K562 (cell line): Measurements from ENCODE around the gene SULT2A1. TPM values are rescaled to one million over a fixed set of nuclear protein-coding genes. Genes with fewer than 3 reads are reported as not detected.

Experiments used
- ETV5 ChIP-seq: sonication (generic); formaldehyde crosslinking; IDR thresholded peaks from 2 replicates; pipeline ENCODE4 v1.4.0; 2020; ENCODE audit warnings: low read depth, mild to moderate bottlenecking, missing genetic modification reagents
- HDAC8 ChIP-seq: fragments of 450-650 bp; IDR thresholded peaks from 2 replicates; pipeline ENCODE4 v1.6.1; 2016; ENCODE audit warnings: mild to moderate bottlenecking, missing genetic modification characterization, moderate library complexity, missing compliant biosample characterization
- MBD2 ChIP-seq: sonication (generic); IDR thresholded peaks from 2 replicates; pipeline ENCODE4 v1.6.1; 2016; ENCODE audit warnings: low read depth, borderline replicate concordance
- PTBP1 ChIP-seq: fragments of 200-400 bp; formaldehyde crosslinking; IDR thresholded peaks from 2 replicates; pipeline ENCODE4 v1.6.1; 2017; ENCODE audit warnings: low read depth, low read length
- SAP30 ChIP-seq: fragments of 200-600 bp; sonication (generic); IDR thresholded peaks from 2 replicates; pipeline ENCODE4 v1.6.1; 2012; ENCODE audit warnings: borderline replicate concordance, low read depth, mild to moderate bottlenecking, moderate library complexity, low read length, control low read depth, inconsistent platforms; ENCODE audit not compliant: insufficient read depth, poor library complexity, severe bottlenecking
- SMAD3 ChIP-seq: fragments of 450-650 bp; formaldehyde crosslinking; conservative IDR thresholded peaks from 2 replicates; pipeline ENCODE4 v1.4.0; 2020; ENCODE audit warnings: mild to moderate bottlenecking
- SMAD4 ChIP-seq: fragments of 250-450 bp; sonication (Bioruptor Pico); conservative IDR thresholded peaks from 2 replicates; pipeline ENCODE4 v1.8.0; 2021; ENCODE audit warnings: inconsistent platforms, mild to moderate bottlenecking, moderate library complexity
- SRSF3 ChIP-seq: fragments of 200-400 bp; formaldehyde crosslinking; IDR thresholded peaks from 2 replicates; pipeline ENCODE4 v1.6.1; 2016; ENCODE audit warnings: mild to moderate bottlenecking, low read length, moderate library complexity; ENCODE audit not compliant: insufficient read depth
- TARDBP ChIP-seq: fragments of 450-650 bp; IDR thresholded peaks from 2 replicates; pipeline ENCODE4 v1.6.1; 2016
- ZNF41 ChIP-seq: fragments of 250-450 bp; sonication (Bioruptor Pico); conservative IDR thresholded peaks from 2 replicates; pipeline ENCODE4 v1.4.0; 2020; ENCODE audit warnings: mild to moderate bottlenecking
- ZNF780A ChIP-seq: fragments of 250-450 bp; sonication (Bioruptor Pico); IDR thresholded peaks from 2 replicates; pipeline ENCODE4 v1.5.0; 2021; ENCODE audit warnings: mild to moderate bottlenecking
- polyA plus RNA-seq, 8 experiments: library from polyadenylated mRNA; depleted of rRNA in 4 of 8; stranded (reverse) in 5 of 8; unstranded in 3 of 8; fragments of >200 nt; fragmentation: Nextera tagmentation in 2 of 8; fragmentation: Illumina TruSeq in 1 of 8; extraction: Ambion mirVana in 2 of 8; extraction: Trizol in 1 of 8; gene quantifications; 2 replicates each; pipeline versions ENCODE4 v1.2.1 to v1.2.3, GENCODE V29; 2011 to 2014; ENCODE audit warnings: inconsistent platforms in 1 of 8, missing spikeins in 1 of 8
- total RNA-seq, 7 experiments: library from RNA; depleted of rRNA in 6 of 7; stranded (reverse); fragments of >200 nt in 6 of 7; fragmentation: Illumina TruSeq in 2 of 7; extraction: Trizol in 2 of 7; gene quantifications; 2 replicates each; pipeline versions ENCODE4 v1.2.1 to v1.2.3, GENCODE V29; 2011 to 2021; ENCODE audit warnings: low replicate concordance in 1 of 7
- TF ChIP-seq, protein P1 (sequence below): fragments of 450-650 bp; IDR thresholded peaks from 2 replicates; pipeline ENCODE4 v1.6.1; 2017; ENCODE audit warnings: antibody characterized with exemption, mild to moderate bottlenecking
- TF ChIP-seq, protein P2 (sequence below): fragments of 250-450 bp; sonication (Bioruptor Pico); IDR thresholded peaks from 2 replicates; pipeline ENCODE4 v1.5.0; 2020; ENCODE audit warnings: mild to moderate bottlenecking, borderline replicate concordance
- TF ChIP-seq, protein P3 (sequence below): sonication (generic); formaldehyde crosslinking; IDR thresholded peaks from 2 replicates; pipeline ENCODE4 v1.8.0; 2023; ENCODE audit warnings: mild to moderate bottlenecking, missing genetic modification reagents
- TF ChIP-seq, protein P4 (sequence below): fragments of 450-650 bp; IDR thresholded peaks from one replicate; pipeline ENCODE4 v1.6.1; 2018; ENCODE audit warnings: mild to moderate bottlenecking, moderate library complexity; ENCODE audit not compliant: partially characterized antibody

Gene SULT2A1
- total and polyA plus RNA-seq, 9 of the 15 experiments (the other 6 are each of a cell fraction or from before 2014, with no cell fraction given) = 0.03 to 0.25 (median 0.07) TPM; not detected in 4

DNA sequence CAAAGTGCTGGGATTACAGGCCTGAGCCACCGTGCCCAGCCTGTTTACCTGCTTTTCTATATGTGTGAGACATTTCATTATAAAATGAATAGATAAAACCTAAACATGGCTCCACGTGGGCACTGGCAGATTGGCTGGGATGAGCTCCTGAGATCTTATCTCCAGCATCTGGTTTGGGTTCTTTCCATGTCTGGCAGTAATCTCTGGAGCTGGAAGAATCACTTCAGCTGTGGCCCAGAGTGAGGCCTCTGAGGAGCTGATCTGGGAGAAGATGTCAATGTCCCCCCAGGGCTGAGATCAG is 5.5 kb upstream of the SULT2A1 start (continued):
- TF ChIP-seq, protein P1, sequence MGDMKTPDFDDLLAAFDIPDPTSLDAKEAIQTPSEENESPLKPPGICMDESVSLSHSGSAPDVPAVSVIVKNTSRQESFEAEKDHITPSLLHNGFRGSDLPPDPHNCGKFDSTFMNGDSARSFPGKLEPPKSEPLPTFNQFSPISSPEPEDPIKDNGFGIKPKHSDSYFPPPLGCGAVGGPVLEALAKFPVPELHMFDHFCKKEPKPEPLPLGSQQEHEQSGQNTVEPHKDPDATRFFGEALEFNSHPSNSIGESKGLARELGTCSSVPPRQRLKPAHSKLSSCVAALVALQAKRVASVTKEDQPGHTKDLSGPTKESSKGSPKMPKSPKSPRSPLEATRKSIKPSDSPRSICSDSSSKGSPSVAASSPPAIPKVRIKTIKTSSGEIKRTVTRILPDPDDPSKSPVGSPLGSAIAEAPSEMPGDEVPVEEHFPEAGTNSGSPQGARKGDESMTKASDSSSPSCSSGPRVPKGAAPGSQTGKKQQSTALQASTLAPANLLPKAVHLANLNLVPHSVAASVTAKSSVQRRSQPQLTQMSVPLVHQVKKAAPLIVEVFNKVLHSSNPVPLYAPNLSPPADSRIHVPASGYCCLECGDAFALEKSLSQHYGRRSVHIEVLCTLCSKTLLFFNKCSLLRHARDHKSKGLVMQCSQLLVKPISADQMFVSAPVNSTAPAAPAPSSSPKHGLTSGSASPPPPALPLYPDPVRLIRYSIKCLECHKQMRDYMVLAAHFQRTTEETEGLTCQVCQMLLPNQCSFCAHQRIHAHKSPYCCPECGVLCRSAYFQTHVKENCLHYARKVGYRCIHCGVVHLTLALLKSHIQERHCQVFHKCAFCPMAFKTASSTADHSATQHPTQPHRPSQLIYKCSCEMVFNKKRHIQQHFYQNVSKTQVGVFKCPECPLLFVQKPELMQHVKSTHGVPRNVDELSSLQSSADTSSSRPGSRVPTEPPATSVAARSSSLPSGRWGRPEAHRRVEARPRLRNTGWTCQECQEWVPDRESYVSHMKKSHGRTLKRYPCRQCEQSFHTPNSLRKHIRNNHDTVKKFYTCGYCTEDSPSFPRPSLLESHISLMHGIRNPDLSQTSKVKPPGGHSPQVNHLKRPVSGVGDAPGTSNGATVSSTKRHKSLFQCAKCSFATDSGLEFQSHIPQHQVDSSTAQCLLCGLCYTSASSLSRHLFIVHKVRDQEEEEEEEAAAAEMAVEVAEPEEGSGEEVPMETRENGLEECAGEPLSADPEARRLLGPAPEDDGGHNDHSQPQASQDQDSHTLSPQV = peak; percentile 57; the same call in 1 of the 2 replicates
- 0 out of 2 replicates have a peak, but pooled peaks have one; percentile 53 for TF ChIP-seq ETV5 (CRISPR knock-in tag)
- no peak for TF ChIP-seq PTBP1
- TF ChIP-seq SMAD4 (CRISPR knock-in tag) = no peak
- no peak for TF ChIP-seq SAP30
- TF ChIP-seq ZNF780A (CRISPR knock-in tag) = 0 out of 2 replicates have a peak, but pooled peaks have one; percentile 11
- TF ChIP-seq, protein P2, sequence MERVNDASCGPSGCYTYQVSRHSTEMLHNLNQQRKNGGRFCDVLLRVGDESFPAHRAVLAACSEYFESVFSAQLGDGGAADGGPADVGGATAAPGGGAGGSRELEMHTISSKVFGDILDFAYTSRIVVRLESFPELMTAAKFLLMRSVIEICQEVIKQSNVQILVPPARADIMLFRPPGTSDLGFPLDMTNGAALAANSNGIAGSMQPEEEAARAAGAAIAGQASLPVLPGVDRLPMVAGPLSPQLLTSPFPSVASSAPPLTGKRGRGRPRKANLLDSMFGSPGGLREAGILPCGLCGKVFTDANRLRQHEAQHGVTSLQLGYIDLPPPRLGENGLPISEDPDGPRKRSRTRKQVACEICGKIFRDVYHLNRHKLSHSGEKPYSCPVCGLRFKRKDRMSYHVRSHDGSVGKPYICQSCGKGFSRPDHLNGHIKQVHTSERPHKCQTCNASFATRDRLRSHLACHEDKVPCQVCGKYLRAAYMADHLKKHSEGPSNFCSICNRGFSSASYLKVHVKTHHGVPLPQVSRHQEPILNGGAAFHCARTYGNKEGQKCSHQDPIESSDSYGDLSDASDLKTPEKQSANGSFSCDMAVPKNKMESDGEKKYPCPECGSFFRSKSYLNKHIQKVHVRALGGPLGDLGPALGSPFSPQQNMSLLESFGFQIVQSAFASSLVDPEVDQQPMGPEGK (CRISPR knock-in tag) = no peak
- TF ChIP-seq HDAC8 = no peak
- TF ChIP-seq SRSF3 = no peak
- TF ChIP-seq, protein P3, sequence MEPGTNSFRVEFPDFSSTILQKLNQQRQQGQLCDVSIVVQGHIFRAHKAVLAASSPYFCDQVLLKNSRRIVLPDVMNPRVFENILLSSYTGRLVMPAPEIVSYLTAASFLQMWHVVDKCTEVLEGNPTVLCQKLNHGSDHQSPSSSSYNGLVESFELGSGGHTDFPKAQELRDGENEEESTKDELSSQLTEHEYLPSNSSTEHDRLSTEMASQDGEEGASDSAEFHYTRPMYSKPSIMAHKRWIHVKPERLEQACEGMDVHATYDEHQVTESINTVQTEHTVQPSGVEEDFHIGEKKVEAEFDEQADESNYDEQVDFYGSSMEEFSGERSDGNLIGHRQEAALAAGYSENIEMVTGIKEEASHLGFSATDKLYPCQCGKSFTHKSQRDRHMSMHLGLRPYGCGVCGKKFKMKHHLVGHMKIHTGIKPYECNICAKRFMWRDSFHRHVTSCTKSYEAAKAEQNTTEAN (CRISPR knock-in tag) = no peak
- TF ChIP-seq SMAD3 (CRISPR knock-in tag) = no peak
- no peak for TF ChIP-seq ZNF41 (CRISPR knock-in tag)
- TF ChIP-seq, protein P4, sequence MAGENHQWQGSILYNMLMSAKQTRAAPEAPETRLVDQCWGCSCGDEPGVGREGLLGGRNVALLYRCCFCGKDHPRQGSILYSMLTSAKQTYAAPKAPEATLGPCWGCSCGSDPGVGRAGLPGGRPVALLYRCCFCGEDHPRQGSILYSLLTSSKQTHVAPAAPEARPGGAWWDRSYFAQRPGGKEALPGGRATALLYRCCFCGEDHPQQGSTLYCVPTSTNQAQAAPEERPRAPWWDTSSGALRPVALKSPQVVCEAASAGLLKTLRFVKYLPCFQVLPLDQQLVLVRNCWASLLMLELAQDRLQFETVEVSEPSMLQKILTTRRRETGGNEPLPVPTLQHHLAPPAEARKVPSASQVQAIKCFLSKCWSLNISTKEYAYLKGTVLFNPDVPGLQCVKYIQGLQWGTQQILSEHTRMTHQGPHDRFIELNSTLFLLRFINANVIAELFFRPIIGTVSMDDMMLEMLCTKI = no peak
- TF ChIP-seq MBD2 = no peak
- no peak; the same call in 1 of the 2 replicates for TF ChIP-seq TARDBP
